Measurements from ENCODE around the gene C17orf58.

Gene C17orf58

GRCh38 chr17:68016838-68017237 is 20.6 kb upstream of the C17orf58 start:
- Histone ChIP-seq H3K9ac (ENCODE audit: low read depth, low read length, poor library complexity, severe bottlenecking) (no peak overlapping the region), H3K9me2 (replicated peaks; ENCODE audit: low read depth, low read length) (no peaks in the 10 kb centered on the region), H2AFZ (ENCODE audit: low read length) (no peak overlapping the region), H4K20me1 (ENCODE audit: insufficient read depth, low read length, poor library complexity, severe bottlenecking) (no peaks in the 10 kb centered on the region), H3K36me3 (ENCODE audit: insufficient read depth, low read length) (no peaks in the 10 kb centered on the region), H3K4me1 (ENCODE audit: insufficient read depth, low read length, poor library complexity, severe bottlenecking) (peaks cover 13% of the 10 kb centered on the region), H3K27me3 (ENCODE audit: insufficient read depth, low read length, poor library complexity, severe bottlenecking) (no peaks in the 10 kb centered on the region), H3F3A (ENCODE audit: low read depth) (no peaks in the 10 kb centered on the region), H3K4me3 (ENCODE audit: low read length, poor library complexity, severe bottlenecking) (no peak overlapping the region), H3K9me3 (ENCODE audit: insufficient read depth, low read depth, low read length) (no peaks in the 10 kb centered on the region), H3K4me2 (ENCODE audit: low read depth, low read length, poor library complexity, severe bottlenecking) (no peak overlapping the region), H3K79me2 (ENCODE audit: insufficient read depth, low read length) (no peaks in the 10 kb centered on the region)
- TF ChIP-seq CTCF (conservative IDR thresholded peaks at IDR 0.05; ENCODE audit: low read length) (no peak), EZH2phosphoT487 (IDR thresholded peaks at IDR 0.05; ENCODE audit: borderline replicate concordance) (no peak)

GRCh38 chr17:68015081-68015723 is 18.9 kb upstream of the C17orf58 start:
- no peaks in the 10 kb centered on the region for H3F3A ChIP-seq (ENCODE audit: low read depth)
- no peaks in the 10 kb centered on the region for H3K79me2 ChIP-seq (ENCODE audit: insufficient read depth, low read length)
- H3K27me3 ChIP-seq (ENCODE audit: insufficient read depth, low read length, poor library complexity, severe bottlenecking) = no peaks in the 10 kb centered on the region
- H2AFZ ChIP-seq (ENCODE audit: low read length) = no peak overlapping the region
- TF ChIP-seq EZH2phosphoT487 (IDR thresholded peaks at IDR 0.05; ENCODE audit: borderline replicate concordance) = no peak
- TF ChIP-seq CTCF (conservative IDR thresholded peaks at IDR 0.05; ENCODE audit: low read length) = no peak
- no peaks in the 10 kb centered on the region for H3K36me3 ChIP-seq (ENCODE audit: insufficient read depth, low read length)
- peaks cover 7% of the 10 kb centered on the region for H3K4me1 ChIP-seq (ENCODE audit: insufficient read depth, low read length, poor library complexity, severe bottlenecking)
- H3K9me3 ChIP-seq (ENCODE audit: insufficient read depth, low read depth, low read length) = no peaks in the 10 kb centered on the region
- no peak overlapping the region for H3K9ac ChIP-seq (ENCODE audit: low read depth, low read length, poor library complexity, severe bottlenecking)
- H3K4me3 ChIP-seq (ENCODE audit: low read length, poor library complexity, severe bottlenecking) = no peak overlapping the region
- no peaks in the 10 kb centered on the region for H3K9me2 ChIP-seq (replicated peaks; ENCODE audit: low read depth, low read length)
- no peak overlapping the region for H3K4me2 ChIP-seq (ENCODE audit: low read depth, low read length, poor library complexity, severe bottlenecking)
- H4K20me1 ChIP-seq (ENCODE audit: insufficient read depth, low read length, poor library complexity, severe bottlenecking) = no peaks in the 10 kb centered on the region

GRCh38 chr17:68013385-68013784 is 17.1 kb upstream of the C17orf58 start:
- Histone ChIP-seq H3K4me1 (ENCODE audit: insufficient read depth, low read length, poor library complexity, severe bottlenecking) (no peaks in the 10 kb centered on the region), H3K9ac (ENCODE audit: low read depth, low read length, poor library complexity, severe bottlenecking) (no peak overlapping the region), H3K27me3 (ENCODE audit: insufficient read depth, low read length, poor library complexity, severe bottlenecking) (no peaks in the 10 kb centered on the region), H3K79me2 (ENCODE audit: insufficient read depth, low read length) (no peaks in the 10 kb centered on the region), H3K4me2 (ENCODE audit: low read depth, low read length, poor library complexity, severe bottlenecking) (no peak overlapping the region), H3K4me3 (ENCODE audit: low read length, poor library complexity, severe bottlenecking) (no peak overlapping the region), H2AFZ (ENCODE audit: low read length) (no peak overlapping the region), H3K36me3 (ENCODE audit: insufficient read depth, low read length) (no peaks in the 10 kb centered on the region), H3K9me2 (replicated peaks; ENCODE audit: low read depth, low read length) (no peaks in the 10 kb centered on the region), H3F3A (ENCODE audit: low read depth) (no peaks in the 10 kb centered on the region), H4K20me1 (ENCODE audit: insufficient read depth, low read length, poor library complexity, severe bottlenecking) (no peaks in the 10 kb centered on the region), H3K9me3 (ENCODE audit: insufficient read depth, low read depth, low read length) (no peaks in the 10 kb centered on the region)
- no peak for TF ChIP-seq EZH2phosphoT487 (IDR thresholded peaks at IDR 0.05; ENCODE audit: borderline replicate concordance)
- no peak for TF ChIP-seq CTCF (conservative IDR thresholded peaks at IDR 0.05; ENCODE audit: low read length)
